ENCODE results near the gene GREB1L.

GRCh38 chr18:21525916-21526315 lies 283.9 kb downstream of the GREB1L start:
- TF ChIP-seq CLOCK (CRISPR knock-in tag; IDR thresholded peaks at IDR 0.05; ENCODE audit: borderline replicate concordance), result no peak
- TF ChIP-seq CTCF (IDR thresholded peaks at IDR 0.05 in 2 of 3, conservative IDR thresholded peaks at IDR 0.05 in 1 of 3; ENCODE audit: insufficient read depth in 2 of 3, low read depth in 1 of 3, low read length in 3 of 3), result no peak
- TF ChIP-seq ZNF644 (tag; IDR thresholded peaks at IDR 0.05; ENCODE audit: low read depth), result no peak
- TF ChIP-seq EP300 (IDR thresholded peaks at IDR 0.05; ENCODE audit: low read length), result no peak
- TF ChIP-seq ZZZ3 (IDR thresholded peaks at IDR 0.05), result no peak
- TF ChIP-seq E2F1 (CRISPR knock-in tag; IDR thresholded peaks at IDR 0.05), result no peak
- no peak for TF ChIP-seq VEZF1 (CRISPR knock-in tag; IDR thresholded peaks at IDR 0.05)
- TF ChIP-seq PRDM10 (IDR thresholded peaks at IDR 0.05; ENCODE audit: partially characterized antibody), result no peak
- no peak for TF ChIP-seq HMGXB4 (CRISPR knock-in tag; IDR thresholded peaks at IDR 0.05)
- TF ChIP-seq E2F4 (CRISPR knock-in tag; IDR thresholded peaks at IDR 0.05; ENCODE audit: low read depth), result no peak
- no peak for TF ChIP-seq PTTG1 (tag; IDR thresholded peaks at IDR 0.05; ENCODE audit: low read depth)
